Muscle layer of duodenum (tissue), 2 donors: ENCODE data around the gene MAN1B1.

Source experiments
- H3K27ac ChIP-seq: one replicate; pipeline ENCODE4 v1.7.0; 2013; ENCODE audit warnings: mild to moderate bottlenecking, low read length
- H3K27me3 ChIP-seq: one replicate; pipeline ENCODE4 v1.7.0; 2013; ENCODE audit warnings: low read depth, mild to moderate bottlenecking, control low read depth, low read length
- H3K36me3 ChIP-seq, 2 donors: one replicate each; pipeline ENCODE4 v1.7.0; 2013; ENCODE audit warnings: low read length in 2 of 2, control low read depth in 1 of 2, mild to moderate bottlenecking in 1 of 2; ENCODE audit not compliant: insufficient read depth in 2 of 2, control insufficient read depth in 1 of 2
- H3K4me1 ChIP-seq, 2 donors: one replicate each; pipeline ENCODE4 v1.7.0; 2013; ENCODE audit warnings: low read length in 2 of 2, mild to moderate bottlenecking in 2 of 2, control low read depth in 1 of 2, moderate library complexity in 1 of 2; ENCODE audit not compliant: insufficient read depth in 2 of 2, control insufficient read depth in 1 of 2
- H3K4me3 ChIP-seq, 2 donors: one replicate each; pipeline ENCODE4 v1.7.0; 2013; ENCODE audit warnings: low read length in 2 of 2, low read depth in 1 of 2, mild to moderate bottlenecking in 1 of 2
- H3K9me3 ChIP-seq, 2 donors: one replicate each; pipeline ENCODE4 v1.7.0; 2013; ENCODE audit warnings: low read length in 2 of 2, control low read depth in 1 of 2, mild to moderate bottlenecking in 1 of 2; ENCODE audit not compliant: control insufficient read depth in 1 of 2
- donor health status: healthy.

MAN1B1 gene

DNA sequence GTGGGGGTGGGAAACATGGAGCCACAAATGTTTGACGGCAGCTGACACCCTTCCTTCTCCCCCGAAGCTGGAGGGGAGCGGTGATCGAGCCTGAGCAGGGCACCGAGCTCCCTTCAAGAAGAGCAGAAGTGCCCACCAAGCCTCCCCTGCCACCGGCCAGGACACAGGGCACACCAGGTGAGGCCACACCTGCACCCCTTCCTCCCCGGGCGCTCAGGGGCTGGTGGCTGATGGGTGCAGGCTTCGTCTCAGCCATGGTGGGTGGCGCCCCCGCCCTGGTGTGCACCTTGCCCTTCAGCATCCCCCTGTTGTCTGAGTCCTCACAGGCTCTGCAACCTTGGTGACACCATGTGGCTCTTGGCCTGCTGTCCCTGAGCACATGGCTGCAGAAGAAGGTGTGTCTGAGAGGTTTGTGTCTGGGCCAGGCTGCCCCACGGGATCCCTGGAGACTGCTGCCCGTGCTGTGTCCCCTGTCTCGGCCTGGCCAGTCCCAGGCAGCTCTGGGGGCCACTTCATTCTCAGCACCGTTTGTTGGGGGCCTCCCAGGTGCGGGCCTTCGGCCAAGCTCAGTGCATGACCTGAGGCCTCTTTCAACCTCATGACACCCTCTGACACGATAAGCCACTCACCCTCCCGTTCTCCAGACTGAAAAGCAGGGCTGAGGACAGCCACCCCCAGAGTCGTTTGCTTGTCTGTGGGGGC is 11.1 kb downstream of the MAN1B1 start:
- H3K27ac ChIP-seq = no peak overlapping the region
- H3K36me3 ChIP-seq = peaks cover 48 to 78% of the 10 kb centered on the region in 2 donors
- no peaks in the 10 kb centered on the region for H3K4me1 ChIP-seq
- no peaks in the 10 kb centered on the region for H3K9me3 ChIP-seq
- no peaks in the 10 kb centered on the region for H3K27me3 ChIP-seq
- no peak overlapping the region for H3K4me3 ChIP-seq

DNA sequence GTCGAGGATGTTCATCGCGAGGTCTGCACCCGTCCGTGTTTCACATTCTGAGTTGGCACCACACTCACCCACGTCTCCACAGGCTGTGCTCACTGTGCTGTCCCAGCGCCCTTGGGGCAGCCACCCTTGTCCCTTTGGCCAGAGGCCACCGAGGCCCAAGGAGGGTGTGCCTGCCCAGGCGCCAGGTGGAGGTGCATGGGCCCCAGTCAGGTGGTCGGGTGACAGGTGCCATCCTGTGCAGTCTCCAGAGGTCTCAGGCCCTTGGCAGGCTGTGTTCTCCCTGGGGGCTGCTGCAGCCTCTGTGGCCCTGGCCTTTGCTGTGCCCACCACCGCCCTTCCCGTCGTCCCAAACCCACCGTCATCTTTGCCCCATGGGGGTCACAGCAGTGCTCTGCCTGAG is 12.4 kb downstream of the MAN1B1 start:
- Histone ChIP-seq H3K9me3 (no peaks in the 10 kb centered on the region), H3K4me1 (no peaks in the 10 kb centered on the region), H3K36me3 (peaks cover 59 to 86% of the 10 kb centered on the region in 2 donors), H3K4me3 (no peak overlapping the region), H3K27ac (no peak overlapping the region), H3K27me3 (no peaks in the 10 kb centered on the region)

DNA sequence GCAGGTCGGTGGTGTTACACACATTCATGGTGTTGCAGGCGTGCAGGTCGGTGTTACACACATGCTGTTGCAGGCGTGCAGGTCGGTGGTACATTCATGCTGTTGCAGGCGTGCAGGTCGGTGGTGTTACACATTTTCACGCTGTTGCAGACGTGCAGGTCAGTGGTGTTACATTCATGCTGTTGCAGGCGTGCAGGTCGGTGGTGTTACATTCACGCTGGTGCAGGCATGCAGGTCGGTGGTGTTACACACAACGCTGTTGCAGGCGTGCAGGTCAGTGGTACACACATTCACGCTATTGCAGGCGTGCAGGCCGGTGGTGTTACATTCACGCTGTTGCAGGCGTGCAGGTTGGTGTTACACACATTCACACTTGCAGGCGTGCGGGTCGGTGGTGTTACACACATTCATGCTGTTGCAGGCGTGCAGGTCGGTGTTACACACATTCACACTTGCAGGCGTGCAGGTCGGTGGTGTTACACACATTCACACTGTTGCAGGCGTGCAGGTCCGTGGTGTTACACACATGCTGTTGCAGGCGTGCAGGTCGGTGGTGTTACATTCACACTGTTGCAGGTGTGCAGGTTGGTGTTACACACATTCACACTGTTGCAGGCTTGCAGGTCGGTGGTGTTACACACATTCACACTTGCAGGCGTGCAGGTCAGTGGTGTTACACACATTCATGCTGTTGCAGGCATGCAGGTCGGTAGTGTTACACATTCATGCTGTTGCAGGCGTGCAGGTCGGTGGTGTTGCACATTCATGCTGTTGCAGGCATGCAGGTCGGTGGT is 16.6 kb downstream of the MAN1B1 start:
- H3K36me3 ChIP-seq = peaks cover 41 to 93% of the 10 kb centered on the region in 2 donors
- no peak overlapping the region for H3K27ac ChIP-seq
- H3K4me3 ChIP-seq = no peak overlapping the region
- H3K4me1 ChIP-seq = no peaks in the 10 kb centered on the region
- no peaks in the 10 kb centered on the region for H3K27me3 ChIP-seq
- no peaks in the 10 kb centered on the region for H3K9me3 ChIP-seq

DNA sequence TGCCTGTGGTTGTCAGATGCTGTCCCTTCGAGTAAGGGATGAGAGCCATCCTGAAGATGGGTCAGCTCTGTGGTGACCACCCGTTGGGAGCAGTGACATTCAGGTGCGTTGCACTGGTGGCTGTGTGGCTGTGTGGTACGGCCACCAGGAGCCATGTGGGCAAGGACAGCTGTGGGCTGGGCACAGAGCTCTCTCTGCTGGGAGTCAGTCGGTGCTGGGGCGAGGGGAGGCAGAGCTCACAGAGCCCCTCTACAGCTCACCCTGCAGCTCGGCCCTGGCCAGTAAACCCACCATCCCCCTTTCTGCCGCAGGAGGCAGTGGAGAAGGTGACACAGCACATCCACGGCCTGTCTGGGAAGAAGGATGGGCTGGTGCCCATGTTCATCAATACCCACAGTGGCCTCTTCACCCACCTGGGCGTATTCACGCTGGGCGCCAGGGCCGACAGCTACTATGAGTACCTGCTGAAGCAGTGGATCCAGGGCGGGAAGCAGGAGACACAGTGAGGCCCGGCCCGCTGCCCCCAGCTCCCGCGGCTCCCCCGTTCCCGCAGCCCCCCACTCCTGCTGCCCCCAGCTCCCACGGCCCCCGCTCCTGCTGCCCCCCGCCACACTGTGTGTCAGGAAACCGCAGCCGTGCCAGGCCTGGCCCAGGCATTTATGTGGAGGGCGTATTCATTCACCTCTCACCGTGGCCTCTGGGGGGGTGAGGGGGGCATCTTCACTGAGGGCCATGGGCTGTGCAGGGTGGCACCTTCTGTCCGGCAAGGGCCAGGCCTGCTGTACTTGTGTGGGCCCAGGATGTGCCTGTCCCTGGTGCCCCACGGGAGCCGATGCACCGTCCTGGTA is 19.3 kb downstream of the MAN1B1 start:
- Histone ChIP-seq H3K4me1 (no peaks in the 10 kb centered on the region), H3K9me3 (no peaks in the 10 kb centered on the region), H3K4me3 (no peak overlapping the region), H3K27ac (no peak overlapping the region), H3K27me3 (no peaks in the 10 kb centered on the region), H3K36me3 (peaks cover 25 to 89% of the 10 kb centered on the region in 2 donors)

DNA sequence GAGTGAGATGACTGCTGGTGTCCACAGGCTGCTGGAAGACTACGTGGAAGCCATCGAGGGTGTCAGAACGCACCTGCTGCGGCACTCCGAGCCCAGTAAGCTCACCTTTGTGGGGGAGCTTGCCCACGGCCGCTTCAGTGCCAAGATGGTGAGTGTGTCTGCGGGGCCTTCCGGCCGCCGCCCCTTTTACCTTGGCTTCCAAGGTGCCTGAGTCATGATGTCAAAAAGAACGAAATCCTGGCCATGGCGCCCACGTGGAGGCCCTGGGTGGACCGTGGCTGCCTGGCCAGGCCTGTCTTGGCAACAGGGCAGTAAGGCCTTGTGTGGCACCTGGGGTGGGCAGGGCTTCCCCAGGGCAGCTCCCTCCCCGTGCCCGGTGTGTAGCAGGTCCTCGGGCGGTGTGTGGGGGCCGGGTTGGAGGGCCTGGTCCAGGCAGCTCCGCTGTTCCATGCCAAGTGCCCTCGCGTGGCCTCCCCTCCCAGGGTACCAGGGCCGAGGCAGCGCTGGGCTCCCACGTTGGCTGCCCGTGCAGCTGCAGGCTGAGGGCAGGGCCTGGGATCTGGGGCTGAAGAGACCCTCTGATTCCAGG is 20.0 kb downstream of the MAN1B1 start:
- Histone ChIP-seq H3K27ac (no peak overlapping the region), H3K4me1 (no peaks in the 10 kb centered on the region), H3K9me3 (no peaks in the 10 kb centered on the region), H3K27me3 (no peaks in the 10 kb centered on the region), H3K36me3 (peaks cover 20 to 88% of the 10 kb centered on the region in 2 donors), H3K4me3 (no peak overlapping the region)

DNA sequence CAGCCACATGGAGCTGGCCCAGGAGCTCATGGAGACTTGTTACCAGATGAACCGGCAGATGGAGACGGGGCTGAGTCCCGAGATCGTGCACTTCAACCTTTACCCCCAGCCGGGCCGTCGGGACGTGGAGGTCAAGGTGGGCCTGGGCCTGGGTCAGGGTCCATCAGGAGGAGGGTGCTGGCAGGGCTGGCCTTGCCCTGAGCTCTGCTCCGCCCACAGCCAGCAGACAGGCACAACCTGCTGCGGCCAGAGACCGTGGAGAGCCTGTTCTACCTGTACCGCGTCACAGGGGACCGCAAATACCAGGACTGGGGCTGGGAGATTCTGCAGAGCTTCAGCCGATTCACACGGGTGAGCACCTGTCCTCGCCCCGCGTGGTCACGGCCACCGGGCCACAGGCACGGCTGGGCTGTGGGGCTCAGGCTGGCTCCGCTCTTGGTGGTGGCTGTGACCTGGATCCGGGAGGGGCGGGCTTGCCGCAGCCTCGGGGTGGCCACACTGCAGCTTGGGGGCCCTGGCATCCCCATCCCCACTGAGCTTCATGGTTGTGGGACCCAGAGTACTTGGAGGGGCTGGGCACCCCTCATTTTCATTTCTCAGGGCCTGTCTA is 20.6 kb downstream of the MAN1B1 start:
- Histone ChIP-seq H3K27ac (no peak overlapping the region), H3K9me3 (no peaks in the 10 kb centered on the region), H3K36me3 (peaks cover 13 to 86% of the 10 kb centered on the region in 2 donors), H3K4me1 (no peaks in the 10 kb centered on the region), H3K4me3 (no peak overlapping the region), H3K27me3 (no peaks in the 10 kb centered on the region)

DNA sequence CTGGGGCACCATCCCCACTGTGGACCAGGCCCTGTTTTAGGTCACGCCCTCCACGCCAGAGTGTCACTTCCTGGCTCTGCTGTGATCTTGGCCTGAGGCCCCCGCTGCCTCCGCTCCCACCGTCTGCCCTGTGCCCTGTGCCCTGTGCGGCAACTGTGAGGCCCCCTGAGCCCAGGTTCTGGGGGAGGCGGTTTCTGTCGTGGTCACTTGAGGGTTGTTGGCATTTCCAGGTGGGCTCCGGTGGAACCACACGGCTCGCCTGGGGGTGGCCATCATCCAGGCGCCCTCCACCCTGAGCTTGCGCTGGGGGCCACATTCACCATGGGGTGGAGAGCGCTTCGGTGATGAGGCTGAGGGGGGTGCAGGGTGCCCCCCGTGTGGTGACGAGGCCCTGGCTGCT is 21.2 kb downstream of the MAN1B1 start:
- H3K4me1 ChIP-seq = no peaks in the 10 kb centered on the region
- no peak overlapping the region for H3K27ac ChIP-seq
- no peaks in the 10 kb centered on the region for H3K9me3 ChIP-seq
- no peak overlapping the region for H3K4me3 ChIP-seq
- H3K27me3 ChIP-seq = no peaks in the 10 kb centered on the region
- H3K36me3 ChIP-seq = peaks cover 10 to 81% of the 10 kb centered on the region in 2 donors

DNA sequence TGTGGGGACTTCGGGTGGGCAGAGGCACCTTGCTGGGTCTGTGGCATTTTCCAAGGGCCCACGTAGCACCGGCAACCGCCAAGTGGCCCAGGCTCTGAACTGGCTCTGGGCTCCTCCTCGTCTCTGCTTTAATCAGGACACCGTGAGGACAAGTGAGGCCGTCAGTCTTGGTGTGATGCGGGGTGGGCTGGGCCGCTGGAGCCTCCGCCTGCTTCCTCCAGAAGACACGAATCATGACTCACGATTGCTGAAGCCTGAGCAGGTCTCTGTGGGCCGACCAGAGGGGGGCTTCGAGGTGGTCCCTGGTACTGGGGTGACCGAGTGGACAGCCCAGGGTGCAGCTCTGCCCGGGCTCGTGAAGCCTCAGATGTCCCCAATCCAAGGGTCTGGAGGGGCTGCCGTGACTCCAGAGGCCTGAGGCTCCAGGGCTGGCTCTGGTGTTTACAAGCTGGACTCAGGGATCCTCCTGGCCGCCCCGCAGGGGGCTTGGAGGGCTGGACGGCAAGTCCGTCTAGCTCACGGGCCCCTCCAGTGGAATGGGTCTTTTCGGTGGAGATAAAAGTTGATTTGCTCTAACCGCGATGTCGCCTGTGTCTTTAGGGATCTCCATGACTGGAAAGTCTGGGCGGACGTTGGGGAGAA is 21.9 kb downstream of the MAN1B1 start:
- Histone ChIP-seq H3K27ac (no peak overlapping the region), H3K36me3 (peaks cover 3 to 74% of the 10 kb centered on the region in 2 donors)

DNA sequence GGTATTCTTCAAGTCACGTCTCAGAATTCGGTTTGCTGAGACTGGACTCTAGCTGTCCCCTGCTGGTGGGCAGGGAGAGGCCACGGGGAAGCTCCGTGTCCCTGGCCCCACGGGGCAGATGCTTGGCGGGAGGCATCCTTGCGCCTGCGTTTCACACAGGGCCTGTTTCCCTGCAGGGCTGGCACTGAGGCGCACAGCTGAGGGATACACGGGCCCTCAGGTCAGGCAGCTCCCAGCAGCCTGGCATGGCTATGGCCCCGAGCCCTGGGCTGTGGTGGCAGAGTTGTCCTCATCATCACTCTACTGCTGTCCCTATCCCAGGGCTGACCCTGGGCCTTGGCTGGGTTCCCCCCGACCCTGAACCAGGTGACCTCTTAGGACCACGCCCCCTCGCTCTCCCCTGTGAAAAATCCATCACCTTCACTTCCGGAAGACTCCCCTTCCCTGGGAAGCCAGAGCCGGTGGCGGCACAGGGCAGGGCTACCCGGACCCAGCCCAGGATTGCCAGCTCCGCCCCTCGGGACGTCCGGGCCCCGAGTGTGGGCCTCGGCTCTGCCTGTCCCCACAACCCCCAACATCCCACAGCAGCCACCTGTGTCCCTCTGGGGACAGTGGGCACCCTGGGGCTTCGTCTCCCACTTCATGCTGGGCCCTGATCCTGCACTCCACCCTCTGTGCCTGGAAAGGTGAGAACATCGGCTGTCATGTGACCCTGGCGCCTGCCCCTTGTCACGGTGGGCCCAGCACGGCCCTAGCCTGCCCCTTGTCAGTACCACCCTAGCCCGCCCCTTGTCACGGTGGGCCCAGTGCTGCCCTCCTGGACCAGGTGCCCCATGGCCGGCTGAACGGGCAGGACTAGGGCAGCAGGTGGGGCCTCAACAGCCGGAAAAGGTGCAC is 22.7 kb downstream of the MAN1B1 start:
- H3K4me3 ChIP-seq = no peak overlapping the region
- no peaks in the 10 kb centered on the region for H3K9me3 ChIP-seq
- H3K36me3 ChIP-seq = peaks cover 0 to 68% of the 10 kb centered on the region in 2 donors
- H3K4me1 ChIP-seq = no peaks in the 10 kb centered on the region
- no peaks in the 10 kb centered on the region for H3K27me3 ChIP-seq
- no peak overlapping the region for H3K27ac ChIP-seq

More for the DNA sequence above, 21.9 kb downstream of the MAN1B1 start:
- no peaks in the 10 kb centered on the region for H3K9me3 ChIP-seq
- no peak overlapping the region for H3K4me3 ChIP-seq
- no peaks in the 10 kb centered on the region for H3K27me3 ChIP-seq
- H3K4me1 ChIP-seq = no peaks in the 10 kb centered on the region
